Glutamatergic neuron (in vitro differentiated cells): ENCODE results near the gene ZBTB7C. TPM values are rescaled to one million over a fixed set of nuclear protein-coding genes. Genes with fewer than 3 reads are reported as not detected.
A peak's percentile ranks its signal among the peaks of the same experiment; 100 is the strongest.

Source experiments
- DNase-seq: peaks from one replicate; pipeline ENCODE4 v3.0.0; 2022
- H3K27ac Mint-ChIP-seq: one replicate; pipeline ENCODE4 v1.8.0; 2020; ENCODE audit warnings: mild to moderate bottlenecking, mixed read lengths, inconsistent platforms; ENCODE audit not compliant: unreplicated experiment
- H3K27me3 Mint-ChIP-seq: one replicate; pipeline ENCODE4 v1.8.0; 2020; ENCODE audit warnings: mild to moderate bottlenecking, moderate library complexity, mixed read lengths, inconsistent platforms; ENCODE audit not compliant: unreplicated experiment
- H3K36me3 Mint-ChIP-seq: one replicate; pipeline ENCODE4 v1.8.0; 2020; ENCODE audit warnings: mild to moderate bottlenecking, mixed read lengths, inconsistent platforms; ENCODE audit not compliant: unreplicated experiment
- H3K4me1 Mint-ChIP-seq: one replicate; pipeline ENCODE4 v1.8.0; 2020; ENCODE audit warnings: mild to moderate bottlenecking, low read depth, mixed read lengths, inconsistent platforms; ENCODE audit not compliant: unreplicated experiment
- H3K4me3 Mint-ChIP-seq: one replicate; pipeline ENCODE4 v1.8.0; 2020; ENCODE audit warnings: mild to moderate bottlenecking, mixed read lengths, inconsistent platforms; ENCODE audit not compliant: unreplicated experiment
- H3K9me3 Mint-ChIP-seq: one replicate; pipeline ENCODE4 v1.8.0; 2020; ENCODE audit warnings: mild to moderate bottlenecking, moderate library complexity, mixed read lengths, inconsistent platforms; ENCODE audit not compliant: unreplicated experiment
- CTCF ChIP-seq: fragments of 200-600 bp; sonication (generic); IDR thresholded peaks from one replicate; pipeline ENCODE4 v1.5.0; 2021; ENCODE audit not compliant: partially characterized antibody, unreplicated experiment
- total RNA-seq: library from RNA; stranded (reverse); fragmentation: NEBNext Ultra II Directional; extraction: Animal tissue kit (Norgen Biotek cat#: 25700); gene quantifications from one replicate; pipeline ENCODE4 v1.2.1, GENCODE V29; 2021; ENCODE audit not compliant: unreplicated experiment

The ZBTB7C gene
- total RNA-seq, 1 donor from 2014 or later: 10.6 TPM

- Mint-ChIP-seq H3K9me3 (peaks cover 2% of the 10 kb centered on the region), H3K4me3 (no peak overlapping the region), H3K27ac (no peak overlapping the region), H3K4me1 (peaks cover 35% of the 10 kb centered on the region), H3K27me3 (peaks cover 4% of the 10 kb centered on the region), H3K36me3 (no peaks in the 10 kb centered on the region)
- no peak for TF ChIP-seq CTCF
- peak; percentile 58 for DNase-seq
These were observed 113.4 kb downstream of the ZBTB7C start for GRCh38 chr18:48295586-48296311.

- Mint-ChIP-seq H3K27me3 (peaks cover 4% of the 10 kb centered on the region), H3K9me3 (peaks cover 2% of the 10 kb centered on the region), H3K27ac (peak overlapping the region; percentile 38), H3K4me1 (peaks cover 28% of the 10 kb centered on the region), H3K4me3 (peak overlapping the region; percentile 1), H3K36me3 (no peaks in the 10 kb centered on the region)
- DNase-seq: no peak
- TF ChIP-seq CTCF: no peak
These were observed 114.1 kb downstream of the ZBTB7C start for GRCh38 chr18:48294899-48295585.

- peaks cover 4% of the 10 kb centered on the region for H3K27me3 Mint-ChIP-seq
- H3K9me3 Mint-ChIP-seq: peaks cover 2% of the 10 kb centered on the region
- TF ChIP-seq CTCF: no peak
- peak overlapping the region; percentile 88 for H3K27ac Mint-ChIP-seq
- peak overlapping the region; percentile 68 for H3K4me3 Mint-ChIP-seq
- peaks cover 26% of the 10 kb centered on the region for H3K4me1 Mint-ChIP-seq
- DNase-seq: peak; percentile 67
- no peaks in the 10 kb centered on the region for H3K36me3 Mint-ChIP-seq
These were observed 115.0 kb downstream of the ZBTB7C start for GRCh38 chr18:48293954-48294898.

GRCh38 chr18:48292782-48293424 lies 116.3 kb downstream of the ZBTB7C start:
- no peak for DNase-seq
- Mint-ChIP-seq H3K27ac (no peak overlapping the region), H3K9me3 (peaks cover 2% of the 10 kb centered on the region), H3K4me3 (no peak overlapping the region), H3K36me3 (no peaks in the 10 kb centered on the region), H3K4me1 (peaks cover 26% of the 10 kb centered on the region), H3K27me3 (peaks cover 4% of the 10 kb centered on the region)
- no peak for TF ChIP-seq CTCF
